ENCODE data around the gene CCNY. TPM values are rescaled to one million over a fixed set of nuclear protein-coding genes. Genes with fewer than 3 reads are reported as not detected.

Gene CCNY
- total RNA-seq, 2 experiments from 2014 or later: 64.9 to 66.9 TPM

DNA sequence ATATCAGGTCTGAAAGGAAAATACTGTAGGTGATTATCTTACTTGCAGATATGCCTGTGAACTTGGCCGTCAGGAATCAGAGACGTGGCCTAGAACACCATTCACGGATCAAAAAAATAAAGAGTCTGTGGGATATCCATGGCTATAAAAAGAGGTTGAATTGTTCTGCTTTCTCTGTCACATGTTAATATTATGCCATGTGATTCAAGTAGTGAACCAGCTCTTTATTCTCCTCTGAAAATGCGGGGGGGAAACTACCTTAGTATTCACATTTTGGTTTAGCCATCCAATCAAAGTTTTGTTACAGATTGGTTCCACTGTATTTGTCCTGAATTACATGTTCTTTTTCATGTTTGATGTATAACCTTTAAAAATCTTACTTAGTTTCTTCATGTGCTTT lies 120.5 kb downstream of the CCNY start:
- Mint-ChIP-seq H3K4me3 (peak overlapping the region; percentile 6), H3K27me3 (no peaks in the 10 kb centered on the region), H3K4me1 (ENCODE audit: low read depth) (peaks cover 46% of the 10 kb centered on the region), H3K36me3 (ENCODE audit: low read depth) (peaks cover 8% of the 10 kb centered on the region), H3K27ac (no peak overlapping the region), H3K9me3 (no peaks in the 10 kb centered on the region)
- Histone ChIP-seq H3K36me3 (ENCODE audit: insufficient read depth, low read length) (no peaks in the 10 kb centered on the region), H3K9me3 (ENCODE audit: control insufficient read depth in 1 of 2, insufficient read depth in 1 of 2, low read length in 2 of 2) (no peaks in the 10 kb centered on the region), H3K27ac (ENCODE audit: low read depth in 1 of 2, low read length in 2 of 2) (no peak overlapping the region), H3K4me3 (ENCODE audit: low read length) (no peak overlapping the region), H3K27me3 (ENCODE audit: control insufficient read depth in 1 of 2, insufficient read depth in 2 of 2, low read length in 2 of 2) (no peaks in the 10 kb centered on the region), H3K4me1 (ENCODE audit: insufficient read depth, low read length) (peaks cover 61% of the 10 kb centered on the region)
- DNase-seq (no peak), ATAC-seq (ENCODE audit: poor library complexity) (no peak)
- intact Hi-C loops (cut with DNase I, micrococcal nuclease): no loop called here
- ChIA-PET POLR2A (interaction anchor here (0.6 kb wide), 1 partner anchor 7 kb away, joined by 4 read pairs; no protein-coding TSS in a partner anchor), CTCF (no interaction called here)
- no peak for TF ChIP-seq CTCF (IDR thresholded peaks at IDR 0.05)

DNA sequence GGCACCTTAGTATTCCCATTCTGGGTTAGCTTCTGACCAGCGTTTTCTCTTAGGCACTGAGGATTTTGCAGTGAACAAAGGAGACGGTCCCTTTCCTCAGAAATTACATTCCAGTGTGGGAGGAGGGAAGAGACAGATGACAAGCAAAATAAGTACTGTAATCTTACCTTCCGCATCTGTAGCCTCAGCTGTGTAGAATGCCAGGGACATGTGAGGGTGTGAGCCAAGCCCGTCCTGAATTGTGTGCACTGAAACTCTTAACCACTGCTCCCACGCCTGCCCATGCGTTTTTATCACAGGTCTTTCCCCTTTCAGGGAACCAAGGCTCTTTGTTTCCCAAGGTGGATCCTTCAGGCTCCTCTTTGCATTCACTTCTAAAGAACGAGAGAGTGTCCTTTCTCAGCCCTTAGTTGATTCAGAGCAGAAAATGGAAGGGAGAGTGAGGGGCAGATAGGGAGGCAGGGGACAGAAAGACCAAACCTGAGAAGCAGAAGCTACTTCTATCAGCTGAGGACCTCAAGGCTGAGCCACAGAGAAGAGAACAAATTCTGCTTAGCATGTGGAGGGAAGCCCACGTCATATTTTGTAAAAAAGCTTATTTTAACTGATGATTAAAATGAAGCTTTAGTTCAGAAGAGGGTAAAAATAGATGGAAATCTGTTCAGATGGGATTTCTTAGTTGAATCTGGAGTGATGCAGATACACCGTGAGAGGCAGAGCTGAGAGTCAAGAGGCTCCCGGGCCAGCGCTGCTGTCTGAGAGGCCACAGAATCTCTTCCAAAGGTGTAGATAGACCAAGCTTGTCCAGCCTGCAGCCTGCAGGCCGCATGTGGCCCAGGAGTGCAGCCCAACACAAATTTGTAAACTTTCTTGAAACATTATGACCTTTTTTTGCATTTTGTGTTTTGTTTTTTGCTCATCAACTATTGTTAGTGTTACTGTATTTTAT lies 122.5 kb downstream of the CCNY start:
- H3K4me1 Mint-ChIP-seq (ENCODE audit: low read depth): peaks cover 33% of the 10 kb centered on the region
- peaks cover 72% of the 10 kb centered on the region for H3K4me1 ChIP-seq (ENCODE audit: insufficient read depth, low read length)
- no peaks in the 10 kb centered on the region for H3K9me3 ChIP-seq (ENCODE audit: control insufficient read depth in 1 of 2, insufficient read depth in 1 of 2, low read length in 2 of 2)
- no peak overlapping the region for H3K27ac ChIP-seq (ENCODE audit: low read depth in 1 of 2, low read length in 2 of 2)
- no peak for DNase-seq
- no peak overlapping the region for H3K4me3 ChIP-seq (ENCODE audit: low read length)
- H3K4me3 Mint-ChIP-seq: peak overlapping the region; percentile 62
- peak overlapping the region; percentile 22 for H3K27ac Mint-ChIP-seq
- peaks cover 7% of the 10 kb centered on the region for H3K36me3 Mint-ChIP-seq (ENCODE audit: low read depth)
- no peaks in the 10 kb centered on the region for H3K36me3 ChIP-seq (ENCODE audit: insufficient read depth, low read length)
- no peak for ATAC-seq (ENCODE audit: poor library complexity)
- ChIA-PET POLR2A (interaction anchor here (2.2 kb wide), 1 partner anchor 11 kb away, joined by 10 read pairs; no protein-coding TSS in a partner anchor), CTCF (no interaction called here)
- TF ChIP-seq CTCF (IDR thresholded peaks at IDR 0.05): no peak
- H3K27me3 Mint-ChIP-seq: no peaks in the 10 kb centered on the region
- no peaks in the 10 kb centered on the region for H3K27me3 ChIP-seq (ENCODE audit: control insufficient read depth in 1 of 2, insufficient read depth in 2 of 2, low read length in 2 of 2)
- H3K9me3 Mint-ChIP-seq: no peaks in the 10 kb centered on the region
- intact Hi-C loops (cut with DNase I, micrococcal nuclease): no loop called here

- H3K27me3 ChIP-seq (ENCODE audit: control insufficient read depth in 1 of 2, insufficient read depth in 2 of 2, low read length in 2 of 2): no peaks in the 10 kb centered on the region
- ATAC-seq (ENCODE audit: poor library complexity) (no peak), DNase-seq (peak in 1 of 14 experiments; percentile 44)
- no peaks in the 10 kb centered on the region for H3K36me3 ChIP-seq (ENCODE audit: insufficient read depth, low read length)
- intact Hi-C loops (cut with DNase I, micrococcal nuclease): no loop called here
- H3K27me3 Mint-ChIP-seq: no peaks in the 10 kb centered on the region
- no peaks in the 10 kb centered on the region for H3K9me3 Mint-ChIP-seq
- no peak for TF ChIP-seq CTCF (IDR thresholded peaks at IDR 0.05)
- no peak overlapping the region for H3K27ac ChIP-seq (ENCODE audit: low read depth in 1 of 2, low read length in 2 of 2)
- H3K4me3 Mint-ChIP-seq: peak overlapping the region; percentile 62
- H3K4me3 ChIP-seq (ENCODE audit: low read length): no peak overlapping the region
- H3K4me1 Mint-ChIP-seq (ENCODE audit: low read depth): peaks cover 28% of the 10 kb centered on the region
- peak overlapping the region; percentile 22 for H3K27ac Mint-ChIP-seq
- H3K36me3 Mint-ChIP-seq (ENCODE audit: low read depth): peaks cover 4% of the 10 kb centered on the region
- peaks cover 72% of the 10 kb centered on the region for H3K4me1 ChIP-seq (ENCODE audit: insufficient read depth, low read length)
- no peaks in the 10 kb centered on the region for H3K9me3 ChIP-seq (ENCODE audit: control insufficient read depth in 1 of 2, insufficient read depth in 1 of 2, low read length in 2 of 2)
- ChIA-PET POLR2A (interaction anchor here (2.2 kb wide), 1 partner anchor 12 kb away, joined by 10 read pairs; no protein-coding TSS in a partner anchor), CTCF (no interaction called here)
These were observed 123.1 kb downstream of the CCNY start for GRCh38 chr10:35459449-35459847.
